CD4-positive, alpha-beta T cell (primary cell): ENCODE results near the gene SNN. TPM values are rescaled to one million over a fixed set of nuclear protein-coding genes. Genes with fewer than 3 reads are reported as not detected.
A peak's percentile ranks its signal among the peaks of the same experiment; 100 is the strongest.

Source experiments
- ATAC-seq: fragments of 200-7000 bp; cut with Tn5 transposase; one replicate; pipeline ENCODE4 v1.10.0; 2022; ENCODE audit warnings: mild to moderate bottlenecking; ENCODE audit not compliant: poor library complexity
- CTCF ChIA-PET: fragments of 350-600 bp; sonication (Branson Sonifier 250); formaldehyde crosslinking; loops from one replicate; lab custom pipeline; 2021; ENCODE audit warnings: antibody characterized with exemption, inconsistent platforms; lab: Charles Lee
- POLR2A ChIA-PET: fragments of 350-600 bp; sonication (Branson Sonifier 250); formaldehyde crosslinking; loops from one replicate; lab custom pipeline; 2021; ENCODE audit warnings: antibody characterized with exemption, inconsistent platforms; lab: Charles Lee
- DNase-seq, 14 experiments: peaks; one replicate each; pipeline ENCODE4 v3.0.0-alpha.2; 2013 to 2020; ENCODE audit warnings: mixed read lengths in 2 of 14
- H3K27ac ChIP-seq, 2 donors: one replicate each; pipeline versions ENCODE4 v1.5.1 to v1.7.0; 2013; ENCODE audit warnings: low read length in 2 of 2, low read depth in 1 of 2, mild to moderate bottlenecking in 1 of 2
- H3K27me3 ChIP-seq, 2 experiments: 1 replicate in 1 of 2; 2 replicates in 1 of 2; pipeline versions ENCODE4 v1.6.1 to v1.7.0; 2013; ENCODE audit warnings: low read length in 2 of 2, control low read depth in 1 of 2, mild to moderate bottlenecking in 1 of 2, moderate library complexity in 1 of 2; ENCODE audit not compliant: insufficient read depth in 2 of 2, control insufficient read depth in 1 of 2
- H3K36me3 ChIP-seq: one replicate; pipeline ENCODE4 v1.6.1; 2013; ENCODE audit warnings: low read length, control low read depth; ENCODE audit not compliant: insufficient read depth
- H3K4me1 ChIP-seq: one replicate; pipeline ENCODE4 v1.6.1; 2013; ENCODE audit warnings: low read length, control low read depth; ENCODE audit not compliant: insufficient read depth
- H3K4me3 ChIP-seq: one replicate; pipeline ENCODE4 v1.5.1; 2013; ENCODE audit warnings: mild to moderate bottlenecking, low read length, moderate library complexity
- H3K9me3 ChIP-seq, 2 experiments: 1 replicate in 1 of 2; 2 replicates in 1 of 2; pipeline versions ENCODE4 v1.6.1 to v1.7.0; 2013; ENCODE audit warnings: low read length in 2 of 2, mild to moderate bottlenecking in 2 of 2, control low read depth in 1 of 2, moderate library complexity in 1 of 2; ENCODE audit not compliant: control insufficient read depth in 1 of 2, insufficient read depth in 1 of 2
- H3K27ac Mint-ChIP-seq: one replicate; pipeline ENCODE4 v1.8.0; 2020; ENCODE audit warnings: mixed read lengths
- H3K27me3 Mint-ChIP-seq: one replicate; pipeline ENCODE4 v1.8.0; 2021; ENCODE audit warnings: mixed read lengths
- H3K36me3 Mint-ChIP-seq: one replicate; pipeline ENCODE4 v1.8.0; 2021; ENCODE audit warnings: low read depth, mixed read lengths
- H3K4me1 Mint-ChIP-seq: one replicate; pipeline ENCODE4 v1.8.0; 2021; ENCODE audit warnings: low read depth, mixed read lengths
- H3K4me3 Mint-ChIP-seq: one replicate; pipeline ENCODE4 v1.8.0; 2020; ENCODE audit warnings: mild to moderate bottlenecking, mixed read lengths
- H3K9me3 Mint-ChIP-seq: one replicate; pipeline ENCODE4 v1.8.0; 2020; ENCODE audit warnings: mixed read lengths
- CTCF ChIP-seq: fragments of 200-600 bp; IDR thresholded peaks from one replicate; pipeline ENCODE4 v1.8.0; 2022; ENCODE audit warnings: antibody characterized with exemption, mild to moderate bottlenecking
- intact Hi-C, 2 experiments: fragments of 100-400 bp; cut with DNase I in 1 of 2; cut with micrococcal nuclease in 1 of 2; formaldehyde crosslinking; loops; one replicate each; pipeline versions ENCODE4 v1.15.1 to v1.9.0; 2023 to 2025; cut with DNase I, micrococcal nuclease
- total RNA-seq, 174 experiments: library from RNA in 2 of 174; stranded (reverse) in 2 of 174; gene quantifications; one replicate each; pipeline ENCODE4 v1.2.3 and lab custom pipeline; 2021 to 2026

SNN gene
- total RNA-seq, 2 experiments from 2014 or later = 76.3 to 79.7 TPM

DNA sequence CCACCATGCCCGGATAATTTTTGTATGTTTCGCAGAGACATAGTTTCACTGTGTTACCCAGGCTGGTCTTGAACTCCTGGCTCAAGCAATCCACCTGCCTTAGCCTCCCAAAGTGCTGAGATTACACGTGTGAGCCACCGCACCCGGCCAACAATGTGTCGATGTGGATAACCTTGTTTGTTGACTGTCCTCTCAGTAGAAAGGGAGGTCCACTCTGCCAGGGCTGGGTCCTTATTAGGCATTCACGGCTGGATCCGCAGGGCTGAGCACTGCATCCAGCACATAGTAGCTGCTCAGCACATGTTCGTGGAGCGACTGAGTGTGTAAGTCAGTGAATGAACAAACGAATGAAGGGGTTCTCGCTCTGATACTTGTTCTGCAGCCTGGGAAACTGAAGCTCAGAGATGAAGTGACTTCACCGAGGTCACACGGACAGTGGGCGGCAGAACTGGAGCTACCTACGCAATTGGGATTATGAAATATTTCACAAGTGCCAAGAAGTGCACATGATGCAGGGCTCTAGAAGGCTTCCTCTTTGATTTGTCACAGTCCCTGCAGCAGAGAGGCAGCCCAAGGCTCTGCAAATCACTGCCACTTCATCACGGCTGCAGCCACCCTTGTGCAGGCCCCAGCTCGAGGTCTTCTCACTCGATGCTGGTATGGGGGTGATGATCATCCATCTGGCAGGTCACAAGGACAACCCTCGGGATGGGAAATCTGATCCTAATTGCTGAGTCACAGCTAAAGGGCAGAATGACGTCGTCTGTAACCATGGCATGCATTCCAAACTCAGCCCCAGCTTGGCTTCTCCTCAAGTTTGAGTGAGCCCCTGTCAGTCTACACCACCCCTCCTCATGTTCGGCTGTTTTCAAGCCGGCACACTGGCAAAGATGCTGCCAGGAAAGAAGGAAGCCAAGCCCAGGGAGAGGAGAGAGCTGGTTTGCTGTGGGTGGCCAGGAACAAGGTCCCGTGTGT, 28.0 kb upstream of the SNN start:
- intact Hi-C loops = loop anchor here (1.0 to 10.0 kb wide), 9 partner anchors 43 to 678 kb away; no protein-coding TSS in a partner anchor
- Mint-ChIP-seq H3K4me1 (peaks cover 14% of the 10 kb centered on the region), H3K36me3 (no peaks in the 10 kb centered on the region), H3K9me3 (no peaks in the 10 kb centered on the region), H3K27me3 (no peaks in the 10 kb centered on the region), H3K4me3 (no peak overlapping the region), H3K27ac (no peak overlapping the region)
- Histone ChIP-seq H3K36me3 (no peaks in the 10 kb centered on the region), H3K27ac (no peak overlapping the region), H3K9me3 (no peaks in the 10 kb centered on the region), H3K4me3 (no peak overlapping the region), H3K27me3 (peaks cover 0 to 2% of the 10 kb centered on the region in 2 experiments), H3K4me1 (peaks cover 22% of the 10 kb centered on the region)
- DNase-seq (peak in 3 of 14 experiments; percentile 43 to 78 (median 68)), ATAC-seq (no peak)
- ChIA-PET POLR2A (interaction anchor here (1.0 to 1.6 kb wide), 4 partner anchors 11 to 79 kb away, joined by 3 read pairs; partner anchors contain the start of gene LITAF), CTCF (interaction anchor here (0.6 to 4.9 kb wide), 6 partner anchors 13 to 109 kb away, joined by 3 to 35 read pairs (median 3); no protein-coding TSS in a partner anchor)
- TF ChIP-seq CTCF = no peak

GRCh38 chr16:11640987-11641817, 27.1 kb upstream of the SNN start:
- Histone ChIP-seq H3K9me3 (no peaks in the 10 kb centered on the region), H3K27ac (no peak overlapping the region), H3K4me1 (peaks cover 22% of the 10 kb centered on the region), H3K27me3 (peaks cover 0 to 2% of the 10 kb centered on the region in 2 experiments), H3K4me3 (no peak overlapping the region), H3K36me3 (no peaks in the 10 kb centered on the region)
- Mint-ChIP-seq H3K27me3 (no peaks in the 10 kb centered on the region), H3K36me3 (no peaks in the 10 kb centered on the region), H3K9me3 (no peaks in the 10 kb centered on the region), H3K27ac (peak overlapping the region; percentile 62), H3K4me3 (no peak overlapping the region), H3K4me1 (peaks cover 14% of the 10 kb centered on the region)
- ATAC-seq = peak; percentile 86
- DNase-seq = peak in 11 of 14 experiments; percentile 13 to 81 (median 35)
- CTCF ChIA-PET = interaction anchor here (0.6 to 4.9 kb wide), 6 partner anchors 14 to 110 kb away, joined by 3 to 35 read pairs (median 3); no protein-coding TSS in a partner anchor
- intact Hi-C loops = loop anchor here (1.0 to 10.0 kb wide), 10 partner anchors 44 to 679 kb away; no protein-coding TSS in a partner anchor
- POLR2A ChIA-PET = interaction anchor here (0.6 to 1.6 kb wide), 6 partner anchors 12 to 233 kb away, joined by 3 to 5 read pairs (median 3); partner anchors contain the start of gene LITAF
- TF ChIP-seq CTCF = peak; percentile 91

DNA sequence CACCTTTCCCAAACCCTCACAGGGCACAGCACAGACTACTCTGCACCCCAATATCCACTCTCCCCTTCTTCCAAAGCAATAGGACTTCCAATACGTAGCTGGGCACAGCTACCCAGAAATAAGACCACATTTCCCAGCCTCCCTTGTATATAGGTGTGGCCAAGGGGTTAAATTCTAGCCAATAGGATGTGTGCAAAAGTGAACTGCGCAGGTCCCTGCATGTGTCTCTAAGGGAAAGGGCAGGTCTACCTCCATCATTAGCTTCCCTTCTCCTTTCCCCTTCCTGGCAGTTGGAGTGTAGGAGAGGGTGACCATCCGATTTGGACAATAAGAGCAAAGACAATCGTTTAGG, 25.5 kb upstream of the SNN start:
- Histone ChIP-seq H3K36me3 (no peaks in the 10 kb centered on the region), H3K4me1 (peaks cover 22% of the 10 kb centered on the region), H3K9me3 (no peaks in the 10 kb centered on the region), H3K27ac (no peak overlapping the region), H3K4me3 (no peak overlapping the region), H3K27me3 (peaks cover 0 to 2% of the 10 kb centered on the region in 2 experiments)
- H3K27ac Mint-ChIP-seq = no peak overlapping the region
- ATAC-seq (no peak), DNase-seq (no peak)
- H3K27me3 Mint-ChIP-seq = no peaks in the 10 kb centered on the region
- peaks cover 14% of the 10 kb centered on the region for H3K4me1 Mint-ChIP-seq
- no peaks in the 10 kb centered on the region for H3K9me3 Mint-ChIP-seq
- intact Hi-C loops = loop anchor here (5.0 to 10.0 kb wide), 6 partner anchors 45 to 680 kb away; no protein-coding TSS in a partner anchor
- ChIA-PET CTCF (interaction anchor here (0.6 to 4.9 kb wide), 3 partner anchors 23 to 111 kb away, joined by 3 to 35 read pairs (median 3); no protein-coding TSS in a partner anchor), POLR2A (interaction anchor here (0.7 kb wide), 1 partner anchor 46 kb away, joined by 7 read pairs; no protein-coding TSS in a partner anchor)
- H3K36me3 Mint-ChIP-seq = no peaks in the 10 kb centered on the region
- TF ChIP-seq CTCF = no peak
- H3K4me3 Mint-ChIP-seq = no peak overlapping the region
